Measurements from ENCODE around the gene STK24. TPM values are rescaled to one million over a fixed set of nuclear protein-coding genes. Genes with fewer than 3 reads are reported as not detected.
"Not testable (repeated sequence)": the region's sequence is repeated elsewhere in the genome, so short reads cannot be mapped to it uniquely, and the experiment has no call there.

The STK24 gene
- total RNA-seq, 1 donor from 2014 or later = 190 TPM

DNA sequence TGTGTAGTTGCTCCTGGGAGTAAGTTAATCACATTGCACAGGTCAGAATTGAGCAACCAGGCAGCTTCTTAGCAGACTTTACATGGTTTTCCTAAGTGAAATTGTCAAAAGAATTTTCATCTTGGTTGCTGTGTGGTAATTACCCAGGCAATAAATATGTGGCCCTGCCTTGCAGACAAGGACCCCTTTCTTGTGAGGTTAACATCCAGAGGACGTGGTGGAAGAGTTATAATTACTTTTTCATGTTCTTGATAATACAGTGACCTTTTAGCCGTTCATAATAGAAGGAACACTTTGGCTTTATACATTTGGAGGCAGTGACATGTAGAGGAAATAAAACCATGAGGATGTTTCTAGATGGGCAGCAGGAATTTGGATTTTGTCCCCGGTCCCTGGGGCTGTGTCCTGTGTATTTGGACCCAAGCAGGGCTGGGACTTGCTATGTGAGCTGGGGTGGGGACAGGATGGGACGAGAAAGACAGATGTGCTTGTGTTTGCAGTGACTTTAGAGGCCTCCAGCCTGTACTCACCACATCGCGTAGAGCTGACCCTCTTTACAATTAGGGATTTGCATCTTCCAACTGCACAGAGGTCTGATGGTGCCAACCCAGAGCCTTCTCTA lies 156.2 kb downstream of the STK24 start:
- H3K27me3 ChIP-seq (ENCODE audit: control insufficient read depth, insufficient read depth, low read length) = no peaks in the 10 kb centered on the region
- TF ChIP-seq, protein P1, sequence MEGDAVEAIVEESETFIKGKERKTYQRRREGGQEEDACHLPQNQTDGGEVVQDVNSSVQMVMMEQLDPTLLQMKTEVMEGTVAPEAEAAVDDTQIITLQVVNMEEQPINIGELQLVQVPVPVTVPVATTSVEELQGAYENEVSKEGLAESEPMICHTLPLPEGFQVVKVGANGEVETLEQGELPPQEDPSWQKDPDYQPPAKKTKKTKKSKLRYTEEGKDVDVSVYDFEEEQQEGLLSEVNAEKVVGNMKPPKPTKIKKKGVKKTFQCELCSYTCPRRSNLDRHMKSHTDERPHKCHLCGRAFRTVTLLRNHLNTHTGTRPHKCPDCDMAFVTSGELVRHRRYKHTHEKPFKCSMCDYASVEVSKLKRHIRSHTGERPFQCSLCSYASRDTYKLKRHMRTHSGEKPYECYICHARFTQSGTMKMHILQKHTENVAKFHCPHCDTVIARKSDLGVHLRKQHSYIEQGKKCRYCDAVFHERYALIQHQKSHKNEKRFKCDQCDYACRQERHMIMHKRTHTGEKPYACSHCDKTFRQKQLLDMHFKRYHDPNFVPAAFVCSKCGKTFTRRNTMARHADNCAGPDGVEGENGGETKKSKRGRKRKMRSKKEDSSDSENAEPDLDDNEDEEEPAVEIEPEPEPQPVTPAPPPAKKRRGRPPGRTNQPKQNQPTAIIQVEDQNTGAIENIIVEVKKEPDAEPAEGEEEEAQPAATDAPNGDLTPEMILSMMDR (IDR thresholded peaks at IDR 0.05; ENCODE audit: insufficient read depth, low read length, poor library complexity, severe bottlenecking) = no peak
- no peak for DNase-seq (ENCODE audit: low read depth)
- peaks cover 6% of the 10 kb centered on the region for H3K36me3 ChIP-seq (ENCODE audit: control insufficient read depth, insufficient read depth, low read length)
- H3K4me3 ChIP-seq (ENCODE audit: low read depth, low read length) = no peak overlapping the region

DNA sequence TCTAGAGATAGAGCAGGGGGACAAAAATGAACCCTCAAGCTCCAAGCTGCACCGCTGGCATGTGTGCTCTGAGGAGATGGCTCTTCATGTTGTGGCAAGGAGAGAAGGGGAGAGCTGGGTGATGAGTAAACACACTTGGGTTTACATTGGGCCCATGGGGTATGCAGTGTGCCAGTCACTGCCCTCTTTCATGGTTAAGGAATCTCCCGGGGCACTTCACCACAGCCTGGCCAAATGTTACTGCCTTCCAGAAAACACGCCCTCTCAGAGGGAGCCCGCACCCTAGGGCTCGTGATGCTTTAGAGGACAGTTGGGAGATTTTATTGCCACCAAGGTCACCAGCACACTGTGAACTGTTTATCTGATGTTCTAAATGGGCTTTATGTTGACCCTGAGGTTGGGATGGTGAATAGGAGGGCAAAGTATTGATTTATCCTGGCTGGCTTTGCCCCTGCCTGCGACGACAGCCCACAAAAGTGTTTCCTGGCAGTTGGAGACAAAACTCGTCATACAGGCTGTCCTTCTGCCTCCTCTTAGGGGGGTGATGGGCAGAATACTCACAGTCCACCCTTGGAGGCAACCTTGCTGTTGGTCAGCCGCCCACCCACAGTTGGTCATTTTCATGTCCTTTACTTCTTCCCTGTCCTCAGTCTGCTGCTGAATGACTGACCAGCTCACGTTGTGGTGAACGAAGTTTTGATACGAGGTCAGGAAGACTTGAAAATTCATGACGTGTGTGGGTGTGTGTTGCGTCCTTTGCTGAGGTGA lies 156.9 kb downstream of the STK24 start:
- no peak overlapping the region for H3K4me3 ChIP-seq (ENCODE audit: low read depth, low read length)
- DNase-seq (ENCODE audit: low read depth) = no peak
- TF ChIP-seq, protein P1 (IDR thresholded peaks at IDR 0.05; ENCODE audit: insufficient read depth, low read length, poor library complexity, severe bottlenecking) = no peak
- H3K27me3 ChIP-seq (ENCODE audit: control insufficient read depth, insufficient read depth, low read length) = no peaks in the 10 kb centered on the region
- peaks cover 6% of the 10 kb centered on the region for H3K36me3 ChIP-seq (ENCODE audit: control insufficient read depth, insufficient read depth, low read length)

DNA sequence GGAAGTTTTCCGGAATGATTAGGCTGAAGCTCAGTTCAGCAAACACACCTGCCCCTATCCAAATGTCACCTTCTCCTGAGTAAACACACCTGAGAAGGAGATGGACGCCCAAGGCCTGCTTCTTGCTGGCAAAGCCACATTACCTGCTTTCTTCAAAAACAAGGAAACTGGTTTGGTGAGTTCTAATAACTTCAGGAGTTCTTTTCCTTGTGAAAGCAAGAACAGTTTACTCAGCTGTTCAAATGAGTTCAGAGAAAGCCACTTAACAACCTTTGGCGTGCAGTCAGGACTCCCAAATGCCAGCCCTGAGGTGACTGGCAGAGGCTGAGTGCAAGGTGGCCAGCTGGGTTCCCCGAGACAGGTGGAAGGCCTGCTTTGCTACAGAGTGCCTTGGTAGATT lies 160.5 kb downstream of the STK24 start:
- Histone ChIP-seq H3K4me3 (ENCODE audit: low read depth, low read length) (no peak overlapping the region), H3K27me3 (ENCODE audit: control insufficient read depth, insufficient read depth, low read length) (no peaks in the 10 kb centered on the region), H3K36me3 (ENCODE audit: control insufficient read depth, insufficient read depth, low read length) (peaks cover 9% of the 10 kb centered on the region)
- peak; percentile 12 for DNase-seq (ENCODE audit: low read depth)
- TF ChIP-seq, protein P1 (IDR thresholded peaks at IDR 0.05; ENCODE audit: insufficient read depth, low read length, poor library complexity, severe bottlenecking) = no peak

DNA sequence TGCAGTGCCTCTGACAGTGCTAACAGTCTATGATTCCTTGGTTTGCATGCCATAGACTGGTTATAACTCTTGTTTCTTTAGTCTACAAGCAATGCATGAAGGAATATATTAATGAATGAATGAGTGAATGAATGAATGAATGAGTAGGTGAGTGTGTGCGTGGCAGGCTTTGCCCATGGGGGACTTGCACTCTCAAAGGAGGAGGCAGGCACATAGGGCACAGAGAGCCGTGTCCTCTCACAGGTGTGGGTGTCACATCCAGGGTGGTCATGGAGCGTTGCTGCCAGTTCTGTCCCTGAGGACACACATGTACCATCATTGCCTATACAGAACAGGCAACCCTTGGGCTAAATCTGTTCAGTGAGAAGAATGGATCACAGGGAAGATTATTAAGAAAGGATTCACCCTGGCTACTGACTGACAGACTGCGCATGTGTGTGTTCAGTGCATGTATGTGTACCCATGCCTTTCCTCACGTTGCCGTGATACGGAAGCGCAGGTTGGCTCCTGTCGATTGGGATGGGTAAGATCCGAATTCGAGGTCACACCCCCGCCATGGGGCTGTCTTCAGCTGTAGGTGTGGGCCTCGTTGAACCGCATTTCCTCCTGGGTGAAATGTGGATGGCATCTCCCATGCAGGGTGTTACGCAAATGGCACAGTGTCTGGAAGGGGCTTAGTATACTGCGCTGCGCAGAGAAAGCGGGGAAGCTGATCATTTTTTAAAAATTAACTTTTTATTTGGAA lies 161.4 kb downstream of the STK24 start:
- TF ChIP-seq, protein P1 (IDR thresholded peaks at IDR 0.05; ENCODE audit: insufficient read depth, low read length, poor library complexity, severe bottlenecking) = no peak
- no peak overlapping the region for H3K4me3 ChIP-seq (ENCODE audit: low read depth, low read length)
- no peak for DNase-seq (ENCODE audit: low read depth)
- peaks cover 8% of the 10 kb centered on the region for H3K36me3 ChIP-seq (ENCODE audit: control insufficient read depth, insufficient read depth, low read length)
- no peaks in the 10 kb centered on the region for H3K27me3 ChIP-seq (ENCODE audit: control insufficient read depth, insufficient read depth, low read length)

DNA sequence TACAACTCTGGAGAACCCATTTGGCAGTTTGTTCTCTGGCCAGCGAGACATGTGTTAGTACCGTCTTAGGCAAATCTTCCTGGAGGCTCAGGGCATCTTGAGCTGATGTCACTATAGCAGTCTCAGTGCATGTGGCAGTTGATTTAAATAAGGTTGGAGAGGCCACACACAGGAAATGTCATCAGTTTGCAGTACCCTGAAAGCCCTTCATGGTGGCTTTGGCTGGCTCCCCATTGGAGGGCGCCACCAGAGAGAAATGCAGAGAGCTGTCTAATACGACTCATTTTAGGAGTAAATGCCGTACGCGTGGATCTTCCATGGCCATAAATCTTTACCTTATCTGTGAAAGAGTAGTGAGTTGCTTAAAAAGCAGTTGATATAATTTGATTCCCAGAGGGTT lies 163.1 kb downstream of the STK24 start:
- H3K4me3 ChIP-seq (ENCODE audit: low read depth, low read length) = no peak overlapping the region
- no peaks in the 10 kb centered on the region for H3K27me3 ChIP-seq (ENCODE audit: control insufficient read depth, insufficient read depth, low read length)
- TF ChIP-seq, protein P1 (IDR thresholded peaks at IDR 0.05; ENCODE audit: insufficient read depth, low read length, poor library complexity, severe bottlenecking) = no peak
- peaks cover 8% of the 10 kb centered on the region for H3K36me3 ChIP-seq (ENCODE audit: control insufficient read depth, insufficient read depth, low read length)
- no peak for DNase-seq (ENCODE audit: low read depth)

DNA sequence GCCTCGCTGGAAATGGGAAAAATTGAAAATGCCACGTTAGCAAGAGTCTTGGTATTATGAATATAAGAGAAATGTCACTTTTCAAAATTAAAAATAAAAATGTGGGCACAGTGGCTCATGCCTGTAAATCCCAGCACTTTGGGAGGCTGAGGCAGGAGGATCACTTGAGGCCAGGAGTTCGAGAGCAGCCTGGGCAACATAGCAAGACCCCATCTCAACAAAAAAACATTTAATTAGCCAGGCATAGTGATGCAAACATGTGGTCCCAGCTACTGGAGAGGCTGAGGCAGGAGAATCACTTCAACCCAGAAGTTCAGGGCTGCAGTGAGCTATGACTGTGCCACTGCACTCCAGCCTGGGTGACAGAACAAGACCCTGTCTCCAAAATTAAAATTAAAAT lies 163.6 kb downstream of the STK24 start:
- not testable (repeated sequence) for DNase-seq (ENCODE audit: low read depth); H3K36me3 ChIP-seq (ENCODE audit: control insufficient read depth, insufficient read depth, low read length); H3K27me3 ChIP-seq (ENCODE audit: control insufficient read depth, insufficient read depth, low read length); H3K4me3 ChIP-seq (ENCODE audit: low read depth, low read length)

Data from kidney epithelial cell (primary cell).